ENCODE data around the gene XIRP1.

The XIRP1 gene

GRCh38 chr3:39146083-39146501 is 46.3 kb downstream of the XIRP1 start:
- DNase-seq (ENCODE audit: low spot score), result no peak
- no peak for FAIRE-seq

GRCh38 chr3:39144748-39145380 is 47.5 kb downstream of the XIRP1 start:
- FAIRE-seq, result no peak
- DNase-seq (ENCODE audit: low spot score), result no peak

- FAIRE-seq (no peak), DNase-seq (ENCODE audit: low spot score) (no peak)
Measured at GRCh38 chr3:39144095-39144747, 48.2 kb downstream of the XIRP1 start.

GRCh38 chr3:39143051-39143885 is 49.1 kb downstream of the XIRP1 start:
- no peak for DNase-seq (ENCODE audit: low spot score)
- FAIRE-seq, result no peak

GRCh38 chr3:39142067-39142466 is 50.3 kb downstream of the XIRP1 start:
- FAIRE-seq (no peak), DNase-seq (ENCODE audit: low spot score) (no peak)

- no peak for DNase-seq (ENCODE audit: low spot score)
- no peak for FAIRE-seq
Measured at GRCh38 chr3:39141171-39141995, 51.0 kb downstream of the XIRP1 start.

- no peak for FAIRE-seq
- no peak for DNase-seq (ENCODE audit: low spot score)
Measured at GRCh38 chr3:39140341-39140971, 51.9 kb downstream of the XIRP1 start.

- FAIRE-seq (no peak), DNase-seq (ENCODE audit: low spot score) (no peak)
Measured at GRCh38 chr3:39139442-39139841, 53.0 kb downstream of the XIRP1 start.

- no peak for FAIRE-seq
- DNase-seq (ENCODE audit: low spot score), result no peak
Measured at GRCh38 chr3:39138804-39139415, 53.5 kb downstream of the XIRP1 start.

- DNase-seq (ENCODE audit: low spot score), result no peak
- FAIRE-seq, result no peak
Measured at GRCh38 chr3:39137991-39138803, 54.2 kb downstream of the XIRP1 start.

GRCh38 chr3:39137435-39137936 is 54.9 kb downstream of the XIRP1 start:
- DNase-seq (ENCODE audit: low spot score), result no peak
- FAIRE-seq, result no peak

- FAIRE-seq (no peak), DNase-seq (ENCODE audit: low spot score) (no peak)
Measured at GRCh38 chr3:39136533-39137434, 55.6 kb downstream of the XIRP1 start.

GRCh38 chr3:39135170-39135805 is 57.1 kb downstream of the XIRP1 start:
- FAIRE-seq (no peak), DNase-seq (ENCODE audit: low spot score) (no peak)

GRCh38 chr3:39134305-39134704 is 58.1 kb downstream of the XIRP1 start:
- DNase-seq (ENCODE audit: low spot score) (no peak), FAIRE-seq (no peak)

GRCh38 chr3:39133822-39134221 is 58.6 kb downstream of the XIRP1 start:
- no peak for FAIRE-seq
- DNase-seq (ENCODE audit: low spot score), result no peak

Measured in RCC 7860 (cell line).